Measurements from ENCODE around the gene COIL. TPM values are rescaled to one million over a fixed set of nuclear protein-coding genes. Genes with fewer than 3 reads are reported as not detected.

The COIL gene
- total RNA-seq, 2 experiments from 2014 or later, result 19.4 to 20.3 TPM

GRCh38 chr17:56926270-56926669, 34.6 kb downstream of the COIL start:
- no peaks in the 10 kb centered on the region for H3K36me3 ChIP-seq (ENCODE audit: insufficient read depth, low read length)
- POLR2A ChIA-PET, result interaction anchor here (1.5 kb wide), 1 partner anchor 12 kb away, joined by 5 read pairs; the partner anchor contains the start of gene TRIM25
- H3K27ac ChIP-seq (ENCODE audit: low read depth in 1 of 2, low read length in 2 of 2), result no peak overlapping the region
- H3K9me3 ChIP-seq (ENCODE audit: control insufficient read depth in 1 of 2, insufficient read depth in 1 of 2, low read length in 2 of 2), result peaks cover 0 to 4% of the 10 kb centered on the region in 2 experiments
- H3K27me3 Mint-ChIP-seq, result no peaks in the 10 kb centered on the region
- no peak for TF ChIP-seq CTCF (IDR thresholded peaks at IDR 0.05)
- peaks cover 2% of the 10 kb centered on the region for H3K9me3 Mint-ChIP-seq
- H3K4me1 Mint-ChIP-seq (ENCODE audit: low read depth), result no peaks in the 10 kb centered on the region
- no peak overlapping the region for H3K4me3 Mint-ChIP-seq
- H3K27me3 ChIP-seq (ENCODE audit: control insufficient read depth in 1 of 2, insufficient read depth in 2 of 2, low read length in 2 of 2), result no peaks in the 10 kb centered on the region
- H3K27ac Mint-ChIP-seq, result no peak overlapping the region
- no peak for DNase-seq
- intact Hi-C loops (cut with DNase I, micrococcal nuclease), result no loop called here
- H3K4me3 ChIP-seq (ENCODE audit: low read length), result no peak overlapping the region
- peaks cover 12% of the 10 kb centered on the region for H3K36me3 Mint-ChIP-seq (ENCODE audit: low read depth)
- H3K4me1 ChIP-seq (ENCODE audit: insufficient read depth, low read length), result no peaks in the 10 kb centered on the region
- CTCF ChIA-PET, result no interaction called here
- ATAC-seq (ENCODE audit: poor library complexity), result no peak

- no peaks in the 10 kb centered on the region for H3K27me3 ChIP-seq (ENCODE audit: control insufficient read depth in 1 of 2, insufficient read depth in 2 of 2, low read length in 2 of 2)
- H3K9me3 Mint-ChIP-seq, result peaks cover 2% of the 10 kb centered on the region
- no peak overlapping the region for H3K27ac Mint-ChIP-seq
- peaks cover 0 to 4% of the 10 kb centered on the region in 2 experiments for H3K9me3 ChIP-seq (ENCODE audit: control insufficient read depth in 1 of 2, insufficient read depth in 1 of 2, low read length in 2 of 2)
- H3K4me3 ChIP-seq (ENCODE audit: low read length), result no peak overlapping the region
- no peaks in the 10 kb centered on the region for H3K4me1 Mint-ChIP-seq (ENCODE audit: low read depth)
- no peaks in the 10 kb centered on the region for H3K4me1 ChIP-seq (ENCODE audit: insufficient read depth, low read length)
- H3K4me3 Mint-ChIP-seq, result no peak overlapping the region
- H3K27me3 Mint-ChIP-seq, result no peaks in the 10 kb centered on the region
- no peak for ATAC-seq (ENCODE audit: poor library complexity)
- DNase-seq, result no peak
- H3K36me3 Mint-ChIP-seq (ENCODE audit: low read depth), result peaks cover under 1% of the 10 kb centered on the region
- no peak overlapping the region for H3K27ac ChIP-seq (ENCODE audit: low read depth in 1 of 2, low read length in 2 of 2)
- H3K36me3 ChIP-seq (ENCODE audit: insufficient read depth, low read length), result no peaks in the 10 kb centered on the region
- CTCF ChIA-PET, result no interaction called here
- POLR2A ChIA-PET, result no interaction called here
- TF ChIP-seq CTCF (IDR thresholded peaks at IDR 0.05), result no peak
- intact Hi-C loops (cut with DNase I, micrococcal nuclease), result no loop called here
Observed at GRCh38 chr17:56925088-56925487, 35.8 kb downstream of the COIL start.

GRCh38 chr17:56919717-56920116, 41.1 kb downstream of the COIL start:
- POLR2A ChIA-PET, result interaction anchor here (1.0 kb wide), 1 partner anchor 86 kb away, joined by 3 read pairs; the partner anchor contains the start of genes C17orf67 and DGKE
- no peak for TF ChIP-seq CTCF (IDR thresholded peaks at IDR 0.05)
- H3K4me3 ChIP-seq (ENCODE audit: low read length), result no peak overlapping the region
- H3K4me3 Mint-ChIP-seq, result no peak overlapping the region
- no peak overlapping the region for H3K27ac Mint-ChIP-seq
- peaks cover 3% of the 10 kb centered on the region for H3K4me1 Mint-ChIP-seq (ENCODE audit: low read depth)
- H3K36me3 Mint-ChIP-seq (ENCODE audit: low read depth), result peaks cover 2% of the 10 kb centered on the region
- H3K36me3 ChIP-seq (ENCODE audit: insufficient read depth, low read length), result no peaks in the 10 kb centered on the region
- no peaks in the 10 kb centered on the region for H3K27me3 Mint-ChIP-seq
- DNase-seq, result no peak
- intact Hi-C loops (cut with DNase I, micrococcal nuclease), result no loop called here
- CTCF ChIA-PET, result no interaction called here
- H3K9me3 Mint-ChIP-seq, result peaks cover 4% of the 10 kb centered on the region
- peaks cover 7% of the 10 kb centered on the region for H3K4me1 ChIP-seq (ENCODE audit: insufficient read depth, low read length)
- H3K9me3 ChIP-seq (ENCODE audit: control insufficient read depth in 1 of 2, insufficient read depth in 1 of 2, low read length in 2 of 2), result no peaks in the 10 kb centered on the region
- H3K27me3 ChIP-seq (ENCODE audit: control insufficient read depth in 1 of 2, insufficient read depth in 2 of 2, low read length in 2 of 2), result no peaks in the 10 kb centered on the region
- no peak overlapping the region for H3K27ac ChIP-seq (ENCODE audit: low read depth in 1 of 2, low read length in 2 of 2)
- no peak for ATAC-seq (ENCODE audit: poor library complexity)

Data from CD4-positive, alpha-beta T cell (primary cell).